ENCODE measurements around the gene ZNF44.
A peak's percentile ranks its signal among the peaks of the same experiment; 100 is the strongest.

The ZNF44 gene

GRCh38 chr19:12293777-12294248 is 870 bp downstream of the ZNF44 start:
- Histone ChIP-seq H3K9me3 (ENCODE audit: control insufficient read depth, low read length) (no peaks in the 10 kb centered on the region), H3K27ac (ENCODE audit: insufficient read depth, low read length, poor library complexity, severe bottlenecking) (peak overlapping the region; percentile 83), H3K36me3 (ENCODE audit: control insufficient read depth, insufficient read depth, low read length) (no peaks in the 10 kb centered on the region), H3K4me3 (ENCODE audit: insufficient read depth, low read depth, low read length, poor library complexity, severe bottlenecking) (peak overlapping the region; percentile 76), H3K4me1 (ENCODE audit: control insufficient read depth, insufficient read depth, low read length, poor library complexity, severe bottlenecking) (peaks cover 18% of the 10 kb centered on the region), H3K27me3 (replicated peaks; ENCODE audit: control insufficient read depth, insufficient read depth, low read length, poor library complexity, severe bottlenecking) (no peaks in the 10 kb centered on the region)
- DNase-seq = peak; percentile 35 to 60 (median 52)

GRCh38 chr19:12289790-12290065 is 5.0 kb downstream of the ZNF44 start:
- no peaks in the 10 kb centered on the region for H3K27me3 ChIP-seq (replicated peaks; ENCODE audit: control insufficient read depth, insufficient read depth, low read length, poor library complexity, severe bottlenecking)
- no peak for DNase-seq
- H3K4me3 ChIP-seq (ENCODE audit: insufficient read depth, low read depth, low read length, poor library complexity, severe bottlenecking) = peak overlapping the region; percentile 7
- H3K9me3 ChIP-seq (ENCODE audit: control insufficient read depth, low read length) = no peaks in the 10 kb centered on the region
- H3K36me3 ChIP-seq (ENCODE audit: control insufficient read depth, insufficient read depth, low read length) = no peaks in the 10 kb centered on the region
- H3K27ac ChIP-seq (ENCODE audit: insufficient read depth, low read length, poor library complexity, severe bottlenecking) = peak overlapping the region; percentile 55
- H3K4me1 ChIP-seq (ENCODE audit: control insufficient read depth, insufficient read depth, low read length, poor library complexity, severe bottlenecking) = peaks cover 28% of the 10 kb centered on the region

- Histone ChIP-seq H3K9me3 (ENCODE audit: control insufficient read depth, low read length) (no peaks in the 10 kb centered on the region), H3K4me1 (ENCODE audit: control insufficient read depth, insufficient read depth, low read length, poor library complexity, severe bottlenecking) (peaks cover 22% of the 10 kb centered on the region), H3K27ac (ENCODE audit: insufficient read depth, low read length, poor library complexity, severe bottlenecking) (peak overlapping the region; percentile 55), H3K36me3 (ENCODE audit: control insufficient read depth, insufficient read depth, low read length) (no peaks in the 10 kb centered on the region), H3K27me3 (replicated peaks; ENCODE audit: control insufficient read depth, insufficient read depth, low read length, poor library complexity, severe bottlenecking) (no peaks in the 10 kb centered on the region), H3K4me3 (ENCODE audit: insufficient read depth, low read depth, low read length, poor library complexity, severe bottlenecking) (no peak overlapping the region)
- no peak for DNase-seq
Measured at GRCh38 chr19:12287958-12288500, 6.7 kb downstream of the ZNF44 start.

GRCh38 chr19:12284631-12285030 is 10.1 kb downstream of the ZNF44 start:
- no peaks in the 10 kb centered on the region for H3K36me3 ChIP-seq (ENCODE audit: control insufficient read depth, insufficient read depth, low read length)
- H3K4me1 ChIP-seq (ENCODE audit: control insufficient read depth, insufficient read depth, low read length, poor library complexity, severe bottlenecking) = peaks cover 14% of the 10 kb centered on the region
- H3K4me3 ChIP-seq (ENCODE audit: insufficient read depth, low read depth, low read length, poor library complexity, severe bottlenecking) = no peak overlapping the region
- H3K9me3 ChIP-seq (ENCODE audit: control insufficient read depth, low read length) = no peaks in the 10 kb centered on the region
- no peak overlapping the region for H3K27ac ChIP-seq (ENCODE audit: insufficient read depth, low read length, poor library complexity, severe bottlenecking)
- no peaks in the 10 kb centered on the region for H3K27me3 ChIP-seq (replicated peaks; ENCODE audit: control insufficient read depth, insufficient read depth, low read length, poor library complexity, severe bottlenecking)
- no peak for DNase-seq

- no peak for DNase-seq
- Histone ChIP-seq H3K27me3 (replicated peaks; ENCODE audit: control insufficient read depth, insufficient read depth, low read length, poor library complexity, severe bottlenecking) (no peaks in the 10 kb centered on the region), H3K4me1 (ENCODE audit: control insufficient read depth, insufficient read depth, low read length, poor library complexity, severe bottlenecking) (peaks cover 11% of the 10 kb centered on the region), H3K36me3 (ENCODE audit: control insufficient read depth, insufficient read depth, low read length) (no peaks in the 10 kb centered on the region), H3K27ac (ENCODE audit: insufficient read depth, low read length, poor library complexity, severe bottlenecking) (no peak overlapping the region), H3K4me3 (ENCODE audit: insufficient read depth, low read depth, low read length, poor library complexity, severe bottlenecking) (no peak overlapping the region), H3K9me3 (ENCODE audit: control insufficient read depth, low read length) (no peaks in the 10 kb centered on the region)
Measured at GRCh38 chr19:12284226-12284625, 10.5 kb downstream of the ZNF44 start.

- no peak overlapping the region for H3K4me3 ChIP-seq (ENCODE audit: insufficient read depth, low read depth, low read length, poor library complexity, severe bottlenecking)
- H3K36me3 ChIP-seq (ENCODE audit: control insufficient read depth, insufficient read depth, low read length) = peaks cover 33% of the 10 kb centered on the region
- peaks cover 17% of the 10 kb centered on the region for H3K9me3 ChIP-seq (ENCODE audit: control insufficient read depth, low read length)
- peaks cover 4% of the 10 kb centered on the region for H3K4me1 ChIP-seq (ENCODE audit: control insufficient read depth, insufficient read depth, low read length, poor library complexity, severe bottlenecking)
- no peak overlapping the region for H3K27ac ChIP-seq (ENCODE audit: insufficient read depth, low read length, poor library complexity, severe bottlenecking)
- H3K27me3 ChIP-seq (replicated peaks; ENCODE audit: control insufficient read depth, insufficient read depth, low read length, poor library complexity, severe bottlenecking) = no peaks in the 10 kb centered on the region
- DNase-seq = no peak
Measured at GRCh38 chr19:12278713-12279112, 16.0 kb downstream of the ZNF44 start.

- H3K27ac ChIP-seq (ENCODE audit: insufficient read depth, low read length, poor library complexity, severe bottlenecking) = no peak overlapping the region
- H3K36me3 ChIP-seq (ENCODE audit: control insufficient read depth, insufficient read depth, low read length) = peaks cover 65% of the 10 kb centered on the region
- no peaks in the 10 kb centered on the region for H3K4me1 ChIP-seq (ENCODE audit: control insufficient read depth, insufficient read depth, low read length, poor library complexity, severe bottlenecking)
- H3K4me3 ChIP-seq (ENCODE audit: insufficient read depth, low read depth, low read length, poor library complexity, severe bottlenecking) = no peak overlapping the region
- DNase-seq = no peak
- peaks cover 54% of the 10 kb centered on the region for H3K9me3 ChIP-seq (ENCODE audit: control insufficient read depth, low read length)
- H3K27me3 ChIP-seq (replicated peaks; ENCODE audit: control insufficient read depth, insufficient read depth, low read length, poor library complexity, severe bottlenecking) = no peaks in the 10 kb centered on the region
Measured at GRCh38 chr19:12272980-12273901, 21.4 kb downstream of the ZNF44 start.

- peaks cover 65% of the 10 kb centered on the region for H3K36me3 ChIP-seq (ENCODE audit: control insufficient read depth, insufficient read depth, low read length)
- H3K9me3 ChIP-seq (ENCODE audit: control insufficient read depth, low read length) = peaks cover 58% of the 10 kb centered on the region
Measured at GRCh38 chr19:12272386-12272785, 22.3 kb downstream of the ZNF44 start.

GRCh38 chr19:12270854-12271253 is 23.8 kb downstream of the ZNF44 start:
- H3K36me3 ChIP-seq (ENCODE audit: control insufficient read depth, insufficient read depth, low read length) = peaks cover 52% of the 10 kb centered on the region
- H3K9me3 ChIP-seq (ENCODE audit: control insufficient read depth, low read length) = peaks cover 64% of the 10 kb centered on the region
- no peak overlapping the region for H3K4me3 ChIP-seq (ENCODE audit: insufficient read depth, low read depth, low read length, poor library complexity, severe bottlenecking)
- DNase-seq = no peak
- H3K27ac ChIP-seq (ENCODE audit: insufficient read depth, low read length, poor library complexity, severe bottlenecking) = no peak overlapping the region
- H3K4me1 ChIP-seq (ENCODE audit: control insufficient read depth, insufficient read depth, low read length, poor library complexity, severe bottlenecking) = no peaks in the 10 kb centered on the region
- no peaks in the 10 kb centered on the region for H3K27me3 ChIP-seq (replicated peaks; ENCODE audit: control insufficient read depth, insufficient read depth, low read length, poor library complexity, severe bottlenecking)

More at GRCh38 chr19:12272386-12272785, 22.3 kb downstream of the ZNF44 start:
- no peak for DNase-seq
- Histone ChIP-seq H3K4me3 (ENCODE audit: insufficient read depth, low read depth, low read length, poor library complexity, severe bottlenecking) (no peak overlapping the region), H3K4me1 (ENCODE audit: control insufficient read depth, insufficient read depth, low read length, poor library complexity, severe bottlenecking) (no peaks in the 10 kb centered on the region), H3K27ac (ENCODE audit: insufficient read depth, low read length, poor library complexity, severe bottlenecking) (no peak overlapping the region), H3K27me3 (replicated peaks; ENCODE audit: control insufficient read depth, insufficient read depth, low read length, poor library complexity, severe bottlenecking) (no peaks in the 10 kb centered on the region)
